HepG2 (cell line): ENCODE results near the gene CACNG8. TPM values are rescaled to one million over a fixed set of nuclear protein-coding genes. Genes with fewer than 3 reads are reported as not detected.

Experiments used
- ATAC-seq: fragments of 200-7000 bp; cut with Tn5 transposase; 3 replicates; pipeline ENCODE4 v1.9.1; 2020; ENCODE audit warnings: mild to moderate bottlenecking, moderate library complexity
- BruUV-seq: library from RNA; stranded (reverse); fragments of 400-500 nt; replicated peaks from 2 replicates; lab custom pipeline; 2021; lab: Mats Ljungman, UMichigan
- CTCF ChIA-PET: fragments of 300-600 bp; formaldehyde crosslinking; extraction: SDS; loops from one replicate; lab custom pipeline; 2021; ENCODE audit warnings: low total read pairs, inconsistent platforms, low intra/inter-chr PET ratio; lab: Yijun Ruan, JAX
- POLR2A ChIA-PET: fragments of 350-600 bp; sonication (Branson Sonifier 250); formaldehyde crosslinking; loops from one replicate; lab custom pipeline; 2020; ENCODE audit warnings: antibody characterized with exemption, inconsistent platforms; lab: Yijun Ruan, JAX
- DNase-seq: peaks from one replicate; pipeline ENCODE4 v3.0.0-alpha.2; 2015; ENCODE audit warnings: low spot score
- FAIRE-seq: peaks from 3 replicates; lab custom pipeline; 2011; peaks lifted over from hg19 to GRCh38; lab: Jason Lieb, UNC
- H2AFZ ChIP-seq: one replicate; pipeline ENCODE4 v1.6.1; 2011; ENCODE audit warnings: low read length, inconsistent platforms
- H3K27ac ChIP-seq: fragments of 300-600 bp; 3 replicates; pipeline ENCODE4 v1.8.0; 2011; ENCODE audit warnings: mixed run types, mild to moderate bottlenecking, mixed read lengths, low read length, inconsistent platforms; ENCODE audit not compliant: insufficient read depth; ENCODE audit errors: extremely low read length
- H3K27me3 ChIP-seq, 2 experiments: fragments of 200-600 bp in 1 of 2; 2 replicates in 1 of 2; 3 replicates in 1 of 2; pipeline versions ENCODE4 v1.6.0 to v1.8.0; 2011; ENCODE audit warnings: low read length in 2 of 2, mild to moderate bottlenecking in 2 of 2, moderate library complexity in 2 of 2, inconsistent platforms in 1 of 2; ENCODE audit not compliant: insufficient read depth in 2 of 2, control insufficient read depth in 1 of 2
- H3K36me3 ChIP-seq, 2 experiments: fragments of 200-600 bp in 1 of 2; replicated peaks in 1 of 2; 2 replicates in 1 of 2; 3 replicates in 1 of 2; pipeline versions ENCODE4 v1.5.1 to v1.8.0; 2011; ENCODE audit warnings: low read length in 2 of 2, inconsistent platforms in 1 of 2; ENCODE audit not compliant: insufficient read depth in 2 of 2, control insufficient read depth in 1 of 2
- H3K4me1 ChIP-seq: 2 replicates; pipeline ENCODE4 v1.5.1; 2012; ENCODE audit warnings: low read length, inconsistent platforms; ENCODE audit not compliant: insufficient read depth
- H3K4me2 ChIP-seq: 2 replicates; pipeline ENCODE4 v1.6.0; 2011; ENCODE audit warnings: low read depth, low read length, inconsistent platforms
- H3K4me3 ChIP-seq, 3 experiments: fragments of 200-600 bp in 1 of 3; sonication (generic), shearing (Covaris generic) in 1 of 3; replicated peaks in 1 of 3; 2 replicates each; pipeline ENCODE4 v1.5.1; 2011 to 2016; ENCODE audit warnings: low read length in 3 of 3, inconsistent platforms in 2 of 3, low read depth in 2 of 3, mild to moderate bottlenecking in 2 of 3, control low read depth in 1 of 3, mixed read lengths in 1 of 3; ENCODE audit not compliant: insufficient read depth in 1 of 3
- H3K79me2 ChIP-seq: one replicate; pipeline ENCODE4 v1.6.1; 2011; ENCODE audit warnings: low read length, inconsistent platforms; ENCODE audit not compliant: insufficient read depth
- H3K9ac ChIP-seq: 2 replicates; pipeline ENCODE4 v1.6.0; 2011; ENCODE audit warnings: mild to moderate bottlenecking, low read depth, low read length, inconsistent platforms; ENCODE audit not compliant: insufficient read depth
- H3K9me3 ChIP-seq: 2 replicates; pipeline ENCODE4 v1.5.1; 2012; ENCODE audit warnings: mild to moderate bottlenecking, low read length
- H4K20me1 ChIP-seq: 2 replicates; pipeline ENCODE4 v1.6.0; 2011; ENCODE audit warnings: inconsistent platforms, mild to moderate bottlenecking, low read length, moderate library complexity; ENCODE audit not compliant: insufficient read depth
- MXD3 ChIP-seq: IDR thresholded peaks from 2 replicates; pipeline ENCODE4 v1.6.1; 2016; ENCODE audit warnings: mild to moderate bottlenecking, missing biosample characterization, missing genetic modification reagents
- SETDB1 ChIP-seq: sonication (generic); formaldehyde crosslinking; IDR thresholded peaks from 2 replicates; pipeline ENCODE4 v1.5.1; 2020; ENCODE audit warnings: missing genetic modification reagents, mild to moderate bottlenecking, borderline replicate concordance
- SMARCE1 ChIP-seq: fragments of 450-650 bp; IDR thresholded peaks from 2 replicates; pipeline ENCODE4 v1.6.1; 2017; ENCODE audit warnings: borderline replicate concordance
- TP53 ChIP-seq: sonication (generic); formaldehyde crosslinking; conservative IDR thresholded peaks from 2 replicates; pipeline ENCODE4 v1.4.0; 2020; ENCODE audit warnings: missing genetic modification reagents
- YEATS4 ChIP-seq: sonication (generic); formaldehyde crosslinking; IDR thresholded peaks from 2 replicates; pipeline ENCODE4 v1.4.0; 2020; ENCODE audit warnings: missing genetic modification reagents, borderline replicate concordance
- ZBTB25 ChIP-seq: IDR thresholded peaks from 2 replicates; pipeline ENCODE4 v1.6.1; 2018; ENCODE audit warnings: missing genetic modification reagents
- ZNF589 ChIP-seq: sonication (generic); formaldehyde crosslinking; conservative IDR thresholded peaks from 2 replicates; pipeline ENCODE4 v1.8.0; 2022; ENCODE audit warnings: mild to moderate bottlenecking, moderate library complexity, missing genetic modification reagents
- WGBS: methylation state at CpG from one replicate; pipeline ENCODE4 v1.1.6; 2017; ENCODE audit warnings: low lambda C conversion rate; 5-methylcytosine and 5-hydroxymethylcytosine counted together
- in situ Hi-C: cut with HindIII; loops from 2 replicates; pipeline ENCODE4 v1.10.0; 2017; ENCODE audit warnings: low pct_unique_long_range_greater_than_20kb; ENCODE audit not compliant: extremely low pct_ligation_motif_present
- intact Hi-C: fragments of 100-400 bp; cut with micrococcal nuclease; formaldehyde crosslinking; loops from one replicate; pipeline ENCODE4 v1.10.0; 2022; ENCODE audit not compliant: unreplicated experiment
- polyA plus RNA-seq, 8 experiments: library from polyadenylated mRNA; depleted of rRNA in 3 of 8; stranded (reverse) in 7 of 8; unstranded in 1 of 8; fragments of >200 nt; fragmentation: Illumina TruSeq in 4 of 8; extraction: Trizol in 4 of 8; gene quantifications; 2 replicates each; pipeline versions ENCODE4 v1.2.1 to v1.2.3, GENCODE V29; 2011 to 2016; ENCODE audit warnings: low read depth in 4 of 8, missing spikeins in 1 of 8, mixed read lengths in 1 of 8; ENCODE audit not compliant: insufficient read depth in 1 of 8
- total RNA-seq, 5 experiments: library from RNA; depleted of rRNA; stranded (reverse); fragments of >200 nt; fragmentation: Illumina TruSeq; extraction: Trizol; gene quantifications; 2 replicates each; pipeline ENCODE4 v1.2.3, GENCODE V29; 2016; ENCODE audit warnings: low read depth in 1 of 5
- TF ChIP-seq, protein P1 (sequence below): sonication (generic); formaldehyde crosslinking; IDR thresholded peaks from 2 replicates; pipeline ENCODE4 v1.9.0; 2021; ENCODE audit warnings: missing genetic modification reagents, borderline replicate concordance

The CACNG8 gene
- total and polyA plus RNA-seq, 2 of the 13 experiments (the other 11 are each of a cell fraction or from before 2014, with no cell fraction given) = not detected

- no TSS peak for BruUV-seq
Observed at GRCh38 chr19:53951947-53952346, 10.8 kb upstream of the CACNG8 start.

GRCh38 chr19:53953383-53953782 is 9.4 kb upstream of the CACNG8 start:
- POLR2A ChIA-PET = no interaction called here
- no peak for ATAC-seq
- no peak for TF ChIP-seq TP53
- no peak for TF ChIP-seq YEATS4
- TF ChIP-seq, protein P1, sequence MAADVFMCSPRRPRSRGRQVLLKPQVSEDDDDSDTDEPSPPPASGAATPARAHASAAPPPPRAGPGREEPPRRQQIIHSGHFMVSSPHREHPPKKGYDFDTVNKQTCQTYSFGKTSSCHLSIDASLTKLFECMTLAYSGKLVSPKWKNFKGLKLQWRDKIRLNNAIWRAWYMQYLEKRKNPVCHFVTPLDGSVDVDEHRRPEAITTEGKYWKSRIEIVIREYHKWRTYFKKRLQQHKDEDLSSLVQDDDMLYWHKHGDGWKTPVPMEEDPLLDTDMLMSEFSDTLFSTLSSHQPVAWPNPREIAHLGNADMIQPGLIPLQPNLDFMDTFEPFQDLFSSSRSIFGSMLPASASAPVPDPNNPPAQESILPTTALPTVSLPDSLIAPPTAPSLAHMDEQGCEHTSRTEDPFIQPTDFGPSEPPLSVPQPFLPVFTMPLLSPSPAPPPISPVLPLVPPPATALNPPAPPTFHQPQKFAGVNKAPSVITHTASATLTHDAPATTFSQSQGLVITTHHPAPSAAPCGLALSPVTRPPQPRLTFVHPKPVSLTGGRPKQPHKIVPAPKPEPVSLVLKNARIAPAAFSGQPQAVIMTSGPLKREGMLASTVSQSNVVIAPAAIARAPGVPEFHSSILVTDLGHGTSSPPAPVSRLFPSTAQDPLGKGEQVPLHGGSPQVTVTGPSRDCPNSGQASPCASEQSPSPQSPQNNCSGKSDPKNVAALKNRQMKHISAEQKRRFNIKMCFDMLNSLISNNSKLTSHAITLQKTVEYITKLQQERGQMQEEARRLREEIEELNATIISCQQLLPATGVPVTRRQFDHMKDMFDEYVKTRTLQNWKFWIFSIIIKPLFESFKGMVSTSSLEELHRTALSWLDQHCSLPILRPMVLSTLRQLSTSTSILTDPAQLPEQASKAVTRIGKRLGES (CRISPR knock-in tag) = no peak

More at GRCh38 chr19:53951947-53952346, 10.8 kb upstream of the CACNG8 start:
- ChIA-PET CTCF (no interaction called here), POLR2A (no interaction called here)
- FAIRE-seq (no peak), DNase-seq (no peak), ATAC-seq (no peak)
- H3K4me1 ChIP-seq = no peaks in the 10 kb centered on the region
- in situ Hi-C loops (no loop called here), intact Hi-C loops (no loop called here)
- no peak overlapping the region for H3K9ac ChIP-seq
- no peaks in the 10 kb centered on the region for H3K9me3 ChIP-seq
- no peak for TF ChIP-seq ZNF589
- TF ChIP-seq MXD3 (CRISPR knock-in tag) = no peak
- TF ChIP-seq ZBTB25 (CRISPR knock-in tag) = no peak
- TF ChIP-seq SMARCE1 = no peak
- TF ChIP-seq SETDB1 = no peak
- H2AFZ ChIP-seq = no peak overlapping the region
- 0 out of 2 replicates have a peak, but pooled peaks cover 2% of the 10 kb centered on the region for H4K20me1 ChIP-seq
- H3K36me3 ChIP-seq = no peaks in the 10 kb centered on the region
- no peak overlapping the region for H3K27ac ChIP-seq
- 31% methylated on average over 9 of the region's 9 CpGs for WGBS
- H3K27me3 ChIP-seq = peaks cover 0 to 6% of the 10 kb centered on the region in 2 experiments; a peak in 1 of 5 replicates
- H3K79me2 ChIP-seq = no peaks in the 10 kb centered on the region
- H3K4me2 ChIP-seq = no peak overlapping the region
- H3K4me3 ChIP-seq = no peak overlapping the region

More at GRCh38 chr19:53953383-53953782, 9.4 kb upstream of the CACNG8 start:
- in situ Hi-C loops = no loop called here
- Histone ChIP-seq H3K9me3 (no peaks in the 10 kb centered on the region), H4K20me1 (no peaks in the 10 kb centered on the region), H3K27ac (no peak overlapping the region), H3K4me2 (no peak overlapping the region), H2AFZ (no peak overlapping the region), H3K4me1 (no peaks in the 10 kb centered on the region), H3K36me3 (no peaks in the 10 kb centered on the region), H3K4me3 (no peak overlapping the region), H3K79me2 (no peaks in the 10 kb centered on the region), H3K27me3 (peaks cover 0 to 18% of the 10 kb centered on the region in 2 experiments; a peak in 3 of 5 replicates), H3K9ac (no peak overlapping the region)
- FAIRE-seq = no peak
- intact Hi-C loops = no loop called here
- DNase-seq = no peak
- no TSS peak for BruUV-seq
- WGBS = 42% methylated on average over 7 of the region's 8 CpGs
- CTCF ChIA-PET = no interaction called here
